SK-N-SH (cell line): Measurements from ENCODE around the gene KLF16. TPM values are rescaled to one million over a fixed set of nuclear protein-coding genes. Genes with fewer than 3 reads are reported as not detected.

ENCODE experiments used
- CTCF ChIA-PET: fragments of 300-600, 350-600 bp; formaldehyde crosslinking; extraction: SDS; loops from one replicate; lab custom pipeline; 2021; lab: Yijun Ruan, JAX
- POLR2A ChIA-PET: fragments of 350-600 bp; sonication (Branson Sonifier 250); formaldehyde crosslinking; extraction: SDS; loops from one replicate; lab custom pipeline; 2020; ENCODE audit warnings: antibody characterized with exemption, inconsistent platforms; lab: Yijun Ruan, JAX
- DNase-seq: peaks from one replicate; pipeline ENCODE4 v3.0.0; 2012
- H2AFZ ChIP-seq: fragments of 200-600 bp; sonication (generic); 2 replicates; pipeline ENCODE4 v1.8.1; 2016; ENCODE audit warnings: antibody characterized with exemption, mild to moderate bottlenecking, low read depth
- H3F3A ChIP-seq: fragments of 200-600 bp; sonication (generic); replicated peaks from 2 replicates; pipeline ENCODE3; 2016; ENCODE audit warnings: antibody characterized with exemption, mild to moderate bottlenecking; ENCODE audit not compliant: insufficient read depth
- H3K27ac ChIP-seq, 2 experiments: fragments of 200-500 bp in 1 of 2; fragments of 200-600 bp in 1 of 2; sonication (Bioruptor generic) in 1 of 2; sonication (generic), shearing (Covaris generic) in 1 of 2; 2 replicates each; pipeline versions ENCODE4 v1.5.1 to v1.6.1; 2014 to 2016; ENCODE audit warnings: low read depth in 2 of 2, inconsistent platforms in 1 of 2, low read length in 1 of 2, mild to moderate bottlenecking in 1 of 2, mixed read lengths in 1 of 2
- H3K27me3 ChIP-seq: fragments of 200-600 bp; sonication (generic), shearing (Covaris generic); 2 replicates; pipeline ENCODE4 v1.6.1; 2016; ENCODE audit warnings: mixed run types; ENCODE audit not compliant: insufficient read depth
- H3K36me3 ChIP-seq, 2 experiments: fragments of 200-500 bp in 1 of 2; fragments of 200-600 bp in 1 of 2; sonication (Bioruptor generic) in 1 of 2; sonication (generic) in 1 of 2; replicated peaks in 1 of 2; 2 replicates each; pipeline versions ENCODE3 to v1.5.1; 2014 to 2016; ENCODE audit warnings: low read length in 1 of 2, mild to moderate bottlenecking in 1 of 2; ENCODE audit not compliant: insufficient read depth in 2 of 2, control insufficient read depth in 1 of 2
- H3K4me1 ChIP-seq, 2 experiments: fragments of 200-500 bp in 1 of 2; fragments of 200-600 bp in 1 of 2; sonication (Bioruptor generic) in 1 of 2; sonication (generic), shearing (Covaris generic) in 1 of 2; 2 replicates each; pipeline versions ENCODE4 v1.5.1 to v1.6.1; 2014 to 2016; ENCODE audit warnings: low read depth in 1 of 2, low read length in 1 of 2, mixed run types in 1 of 2; ENCODE audit not compliant: insufficient read depth in 2 of 2, control insufficient read depth in 1 of 2
- H3K4me2 ChIP-seq: fragments of 200-600 bp; sonication (generic), shearing (Covaris generic); 2 replicates; pipeline ENCODE4 v1.6.1; 2017; ENCODE audit warnings: mixed run types
- H3K4me3 ChIP-seq, 2 experiments: fragments of 200-500 bp in 1 of 2; fragments of 200-600 bp in 1 of 2; sonication (Bioruptor generic) in 1 of 2; sonication (generic), shearing (Covaris generic) in 1 of 2; 2 replicates each; pipeline versions ENCODE4 v1.5.1 to v1.8.1; 2014 to 2016; ENCODE audit warnings: low read depth in 2 of 2, inconsistent platforms in 1 of 2, low read length in 1 of 2, mild to moderate bottlenecking in 1 of 2, mixed read lengths in 1 of 2, moderate library complexity in 1 of 2
- H3K79me2 ChIP-seq: fragments of 200-600 bp; sonication (generic); 2 replicates; pipeline ENCODE4 v1.8.1; 2017; ENCODE audit warnings: mild to moderate bottlenecking; ENCODE audit not compliant: insufficient read depth
- H3K9ac ChIP-seq: fragments of 200-600 bp; sonication (generic); 2 replicates; pipeline ENCODE4 v1.6.1; 2017; ENCODE audit warnings: mixed run types
- H3K9me2 ChIP-seq: fragments of 200-600 bp; sonication (generic); 2 replicates; pipeline ENCODE4 v1.6.1; 2017; ENCODE audit warnings: mixed run types
- H3K9me3 ChIP-seq: fragments of 200-600 bp; sonication (generic); 2 replicates; pipeline ENCODE4 v1.6.1; 2017; ENCODE audit warnings: mixed run types, mild to moderate bottlenecking, moderate library complexity
- H4K20me1 ChIP-seq: fragments of 200-600 bp; sonication (generic); 2 replicates; pipeline ENCODE4 v1.6.1; 2017; ENCODE audit warnings: mild to moderate bottlenecking, mixed run types; ENCODE audit not compliant: insufficient read depth
- CHD2 ChIP-seq: fragments of 150-350 bp; IDR thresholded peaks from 2 replicates; pipeline ENCODE4 v1.6.1; 2018; ENCODE audit warnings: low read length; ENCODE audit not compliant: partially characterized antibody
- ELF1 ChIP-seq: IDR thresholded peaks from 2 replicates; pipeline ENCODE4 v1.4.0; 2012
- FOXJ3 ChIP-seq: sonication (generic); formaldehyde crosslinking; IDR thresholded peaks from 2 replicates; pipeline ENCODE4 v1.5.1; 2020; ENCODE audit warnings: mild to moderate bottlenecking, missing genetic modification reagents
- GABPA ChIP-seq: IDR thresholded peaks from 2 replicates; pipeline ENCODE4 v1.4.0; 2012; ENCODE audit warnings: low read depth, mild to moderate bottlenecking
- GATA2 ChIP-seq: sonication (generic); formaldehyde crosslinking; IDR thresholded peaks from 2 replicates; pipeline ENCODE4 v1.5.0; 2020; ENCODE audit warnings: mild to moderate bottlenecking, missing genetic modification reagents
- IRF3 ChIP-seq: fragments of 150-350 bp; IDR thresholded peaks from 2 replicates; pipeline ENCODE4 v1.6.1; 2016; ENCODE audit warnings: mild to moderate bottlenecking, low read depth, low read length
- JUND ChIP-seq: IDR thresholded peaks from 2 replicates; pipeline ENCODE4 v1.4.0; 2012
- MXI1 ChIP-seq: IDR thresholded peaks from 2 replicates; pipeline ENCODE4 v1.6.1; 2012; ENCODE audit warnings: mild to moderate bottlenecking, low read depth, low read length, improper control_type of control experiment
- PBX3 ChIP-seq: IDR thresholded peaks from 2 replicates; pipeline ENCODE4; 2012
- RCOR1 ChIP-seq: fragments of 150-350 bp; IDR thresholded peaks from 2 replicates; pipeline ENCODE4 v1.6.1; 2017; ENCODE audit warnings: antibody characterized with exemption, low read length
- SMC3 ChIP-seq: IDR thresholded peaks from 2 replicates; pipeline ENCODE4 v1.6.1; 2012; ENCODE audit warnings: low read depth, low read length, improper control_type of control experiment
- TEAD4 ChIP-seq: IDR thresholded peaks from 2 replicates; pipeline ENCODE4 v1.4.0; 2012; ENCODE audit warnings: mild to moderate bottlenecking, borderline replicate concordance; ENCODE audit not compliant: insufficient read depth
- YY1 ChIP-seq: IDR thresholded peaks from 2 replicates; pipeline ENCODE4 v1.4.0; 2012; ENCODE audit warnings: low read depth, mild to moderate bottlenecking
- ZBTB33 ChIP-seq: IDR thresholded peaks from 2 replicates; pipeline ENCODE4 v1.4.0; 2012; ENCODE audit warnings: low read depth, borderline replicate concordance
- WGBS: methylation state at CpG from one replicate; pipeline ENCODE4 v1.1.6; 2017; ENCODE audit warnings: low lambda C conversion rate; 5-methylcytosine and 5-hydroxymethylcytosine counted together
- polyA plus RNA-seq, 3 experiments: library from polyadenylated mRNA; depleted of rRNA; stranded (reverse); fragments of >200 nt; gene quantifications; 2 replicates each; pipeline ENCODE4 v1.2.3, GENCODE V29; 2012

KLF16 gene
- polyA plus RNA-seq (2012; rRNA removed) = 11.3 and 16.1 TPM in 2 replicates
- 11.6 and 17.8 TPM in 2 replicates for polyA plus RNA-seq (2012; cell fraction: cytosol; rRNA removed)
- 28.7 and 43.5 TPM in 2 replicates for polyA plus RNA-seq (2012; cell fraction: nucleus; rRNA removed)

- no peaks in the 10 kb centered on the region for H3K27me3 ChIP-seq
- peak within 1 kb of the TSS; percentile 81 to 90 for H3K4me3 ChIP-seq
- TF ChIP-seq JUND (no peak), TEAD4 (no peak), SMC3 (no peak), GABPA (no peak), CHD2 (no peak), RCOR1 (no peak), MXI1 (no peak), IRF3 (no peak), YY1 (no peak), ZBTB33 (no peak), FOXJ3 (CRISPR knock-in tag) (no peak), GATA2 (CRISPR knock-in tag) (no peak), PBX3 (no peak), ELF1 (no peak)
- no peaks in the 10 kb centered on the region for H3K9me2 ChIP-seq
- ChIA-PET CTCF (no interaction called here), POLR2A (no interaction called here)
- no peaks in the 10 kb centered on the region for H3K9me3 ChIP-seq
- peaks cover 3% of the 10 kb centered on the region for H3F3A ChIP-seq
- H3K27ac ChIP-seq = peak within 1 kb of the TSS; percentile 93 to 94
- WGBS = no CpG with 5 or more reads among the region's 63 CpGs
- peak within 1 kb of the TSS; percentile 100 for H3K4me2 ChIP-seq
- H3K79me2 ChIP-seq = peaks cover 66% of the 10 kb centered on the region
- DNase-seq = no peak
- H3K9ac ChIP-seq = peak within 1 kb of the TSS; percentile 96
- H4K20me1 ChIP-seq = peaks cover 43% of the 10 kb centered on the region
- H3K36me3 ChIP-seq = no peaks in the 10 kb centered on the region
- peaks cover 18 to 38% of the 10 kb centered on the region in 2 experiments; a peak in 2 of 4 replicates for H3K4me1 ChIP-seq
- peak within 1 kb of the TSS; percentile 62; the same call in 1 of the 2 replicates for H2AFZ ChIP-seq
Measured at GRCh38 chr19:1863328-1863637, at the start of gene KLF16. TSS of gene KLF16 (minus strand) at chr19:1863579. CDS start at chr19:1863497, 82 bp downstream.
